HEK293 (cell line): ENCODE results near the gene SGPL1.

ENCODE experiments used
- BCL11A ChIP-seq: fragments of 450-650 bp; formaldehyde crosslinking; IDR thresholded peaks from 2 replicates; pipeline ENCODE4 v1.5.1; 2016; ENCODE audit warnings: low read depth, missing biosample characterization, missing genetic modification characterization
- CTCF ChIP-seq: fragments of 450-650 bp; formaldehyde crosslinking; IDR thresholded peaks from 2 replicates; pipeline ENCODE4 v1.5.1; 2016; ENCODE audit warnings: missing biosample characterization, missing genetic modification characterization
- HOXA7 ChIP-seq: sonication (generic); formaldehyde crosslinking; IDR thresholded peaks from 2 replicates; pipeline ENCODE4 v1.8.1; 2022; ENCODE audit warnings: missing genetic modification reagents, borderline replicate concordance
- MEIS1 ChIP-seq: sonication (generic); formaldehyde crosslinking; IDR thresholded peaks from 2 replicates; pipeline ENCODE4 v1.8.1; 2022; ENCODE audit warnings: missing genetic modification reagents, mild to moderate bottlenecking, borderline replicate concordance
- PRDM10 ChIP-seq: fragments of 450-650 bp; formaldehyde crosslinking; IDR thresholded peaks from 2 replicates; pipeline ENCODE4 v1.5.1; 2016; ENCODE audit warnings: missing biosample characterization, missing genetic modification characterization
- PRDM2 ChIP-seq: fragments of 450-650 bp; formaldehyde crosslinking; IDR thresholded peaks from 2 replicates; pipeline ENCODE4 v1.5.1; 2016; ENCODE audit warnings: missing biosample characterization, missing genetic modification characterization, borderline replicate concordance
- SETDB1 ChIP-seq: IDR thresholded peaks from one replicate; pipeline ENCODE4 v1.6.1; 2017; ENCODE audit warnings: mild to moderate bottlenecking, low read length, moderate library complexity, mixed read lengths; ENCODE audit not compliant: insufficient read length
- TCF7L2 ChIP-seq: IDR thresholded peaks from 2 replicates; pipeline ENCODE4 v1.6.1; 2011; ENCODE audit warnings: low read depth, mild to moderate bottlenecking, inconsistent platforms, low read length, moderate library complexity, borderline replicate concordance
- ZFP69B ChIP-seq: fragments of 450-650 bp; formaldehyde crosslinking; IDR thresholded peaks from 2 replicates; pipeline ENCODE4 v1.5.1; 2016; ENCODE audit warnings: missing biosample characterization, missing genetic modification characterization
- ZNF140 ChIP-seq: fragments of 450-650 bp; formaldehyde crosslinking; IDR thresholded peaks from 2 replicates; pipeline ENCODE4 v1.5.1; 2016; ENCODE audit warnings: missing biosample characterization, missing genetic modification characterization
- ZNF341 ChIP-seq: fragments of 450-650 bp; formaldehyde crosslinking; IDR thresholded peaks from 2 replicates; pipeline ENCODE4; 2016; ENCODE audit warnings: low read depth, missing biosample characterization, missing genetic modification characterization
- ZNF544 ChIP-seq: fragments of 450-650 bp; formaldehyde crosslinking; IDR thresholded peaks from 2 replicates; pipeline ENCODE4 v1.5.0; 2017; ENCODE audit warnings: missing biosample characterization, missing genetic modification characterization
- ZNF585B ChIP-seq: fragments of 450-650 bp; formaldehyde crosslinking; IDR thresholded peaks from 2 replicates; pipeline ENCODE4 v1.5.1; 2016; ENCODE audit warnings: missing biosample characterization, missing genetic modification characterization

- TF ChIP-seq SETDB1 = no peak
- no peak for TF ChIP-seq PRDM2 (tag by site-specific recombination)
- no peak for TF ChIP-seq TCF7L2
- TF ChIP-seq ZFP69B (tag by site-specific recombination) = no peak
- no peak for TF ChIP-seq CTCF (tag by site-specific recombination)
- no peak for TF ChIP-seq ZNF544 (tag by site-specific recombination)
- TF ChIP-seq MEIS1 (CRISPR knock-in tag) = no peak
- TF ChIP-seq ZNF140 (tag by site-specific recombination) = no peak
- TF ChIP-seq ZNF585B (tag by site-specific recombination) = no peak
- TF ChIP-seq ZNF341 = no peak
- TF ChIP-seq BCL11A (tag by site-specific recombination) = no peak
- TF ChIP-seq PRDM10 (tag by site-specific recombination) = no peak
- no peak for TF ChIP-seq HOXA7 (CRISPR knock-in tag)
These were observed 29.5 kb downstream of the SGPL1 start for GRCh38 chr10:70845256-70845655.
